Chondrocyte (in vitro differentiated cells): ENCODE results near the gene TNS4. TPM values are rescaled to one million over a fixed set of nuclear protein-coding genes. Genes with fewer than 3 reads are reported as not detected.

Source experiments
- DNase-seq: peaks from one replicate; pipeline ENCODE4 v3.0.0; 2021; ENCODE audit warnings: mixed read lengths, low spot score
- H3K27ac Mint-ChIP-seq: one replicate; pipeline ENCODE4 v1.8.0; 2021; ENCODE audit warnings: mild to moderate bottlenecking, moderate library complexity, mixed read lengths; ENCODE audit not compliant: unreplicated experiment
- H3K27me3 Mint-ChIP-seq: 2 replicates; pipeline ENCODE4 v1.8.0; 2021; ENCODE audit warnings: low read depth, mixed read lengths
- H3K36me3 Mint-ChIP-seq: 2 replicates; pipeline ENCODE4 v1.8.0; 2021; ENCODE audit warnings: low read depth, mixed read lengths
- H3K4me1 Mint-ChIP-seq: 2 replicates; pipeline ENCODE4 v1.8.0; 2021; ENCODE audit warnings: low read depth, mild to moderate bottlenecking, mixed read lengths
- H3K4me3 Mint-ChIP-seq: one replicate; pipeline ENCODE4 v1.8.0; 2021; ENCODE audit warnings: mild to moderate bottlenecking, moderate library complexity, mixed read lengths; ENCODE audit not compliant: unreplicated experiment
- H3K9me3 Mint-ChIP-seq: 2 replicates; pipeline ENCODE4 v1.8.0; 2021; ENCODE audit warnings: low read depth, mixed read lengths
- total RNA-seq: library from RNA; stranded (reverse); gene quantifications from 3 replicates; pipeline ENCODE4 v1.2.1, GENCODE V29; 2021
- TF ChIP-seq, protein P1 (sequence below): fragments of 200-600 bp; sonication (generic); IDR thresholded peaks from 2 replicates; pipeline ENCODE4 v1.5.0; 2021; ENCODE audit warnings: antibody characterized with exemption, mild to moderate bottlenecking, moderate library complexity

Gene TNS4
- total RNA-seq, 1 donor from 2014 or later = not detected

DNA sequence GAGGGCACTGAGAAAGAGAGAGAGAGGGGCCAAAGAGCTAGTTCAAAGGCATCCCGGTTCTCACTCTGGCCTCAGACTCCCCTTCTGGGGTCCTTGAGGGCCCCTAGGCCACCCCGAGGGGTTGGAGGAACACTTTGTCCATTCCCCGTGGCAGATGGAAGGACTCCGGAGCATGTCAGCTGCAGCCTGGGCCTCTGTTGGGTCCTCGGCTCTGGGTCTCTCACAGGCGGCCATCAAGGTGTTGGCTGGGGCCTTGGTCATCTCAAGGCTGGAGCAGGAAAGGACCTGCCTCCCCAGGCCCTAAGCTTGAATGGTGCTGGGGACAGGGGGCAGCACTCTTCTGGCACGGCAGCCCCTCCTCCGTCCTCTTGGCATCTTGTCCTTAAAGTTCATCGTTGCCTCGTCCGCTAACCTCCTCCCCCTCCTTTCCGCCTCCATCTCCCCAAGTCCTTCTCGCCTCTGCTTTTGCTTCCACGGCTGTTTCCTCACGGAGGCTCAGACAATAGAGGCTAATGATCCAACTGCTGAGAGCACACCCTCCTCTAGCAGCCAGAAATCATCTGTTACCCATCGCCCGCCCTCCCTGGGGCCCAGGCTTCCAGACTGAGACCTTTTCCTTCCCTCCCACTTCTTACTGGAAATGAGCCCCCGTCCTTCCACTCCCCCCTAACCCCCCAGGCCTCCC lies 40.6 kb upstream of the TNS4 start:
- Mint-ChIP-seq H3K27me3 (no peaks in the 10 kb centered on the region), H3K4me1 (peaks cover 55% of the 10 kb centered on the region), H3K9me3 (no peaks in the 10 kb centered on the region), H3K36me3 (no peaks in the 10 kb centered on the region), H3K27ac (peak overlapping the region; percentile 97), H3K4me3 (no peak overlapping the region)
- TF ChIP-seq, protein P1, sequence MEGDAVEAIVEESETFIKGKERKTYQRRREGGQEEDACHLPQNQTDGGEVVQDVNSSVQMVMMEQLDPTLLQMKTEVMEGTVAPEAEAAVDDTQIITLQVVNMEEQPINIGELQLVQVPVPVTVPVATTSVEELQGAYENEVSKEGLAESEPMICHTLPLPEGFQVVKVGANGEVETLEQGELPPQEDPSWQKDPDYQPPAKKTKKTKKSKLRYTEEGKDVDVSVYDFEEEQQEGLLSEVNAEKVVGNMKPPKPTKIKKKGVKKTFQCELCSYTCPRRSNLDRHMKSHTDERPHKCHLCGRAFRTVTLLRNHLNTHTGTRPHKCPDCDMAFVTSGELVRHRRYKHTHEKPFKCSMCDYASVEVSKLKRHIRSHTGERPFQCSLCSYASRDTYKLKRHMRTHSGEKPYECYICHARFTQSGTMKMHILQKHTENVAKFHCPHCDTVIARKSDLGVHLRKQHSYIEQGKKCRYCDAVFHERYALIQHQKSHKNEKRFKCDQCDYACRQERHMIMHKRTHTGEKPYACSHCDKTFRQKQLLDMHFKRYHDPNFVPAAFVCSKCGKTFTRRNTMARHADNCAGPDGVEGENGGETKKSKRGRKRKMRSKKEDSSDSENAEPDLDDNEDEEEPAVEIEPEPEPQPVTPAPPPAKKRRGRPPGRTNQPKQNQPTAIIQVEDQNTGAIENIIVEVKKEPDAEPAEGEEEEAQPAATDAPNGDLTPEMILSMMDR = no peak
- peak; percentile 55 for DNase-seq

DNA sequence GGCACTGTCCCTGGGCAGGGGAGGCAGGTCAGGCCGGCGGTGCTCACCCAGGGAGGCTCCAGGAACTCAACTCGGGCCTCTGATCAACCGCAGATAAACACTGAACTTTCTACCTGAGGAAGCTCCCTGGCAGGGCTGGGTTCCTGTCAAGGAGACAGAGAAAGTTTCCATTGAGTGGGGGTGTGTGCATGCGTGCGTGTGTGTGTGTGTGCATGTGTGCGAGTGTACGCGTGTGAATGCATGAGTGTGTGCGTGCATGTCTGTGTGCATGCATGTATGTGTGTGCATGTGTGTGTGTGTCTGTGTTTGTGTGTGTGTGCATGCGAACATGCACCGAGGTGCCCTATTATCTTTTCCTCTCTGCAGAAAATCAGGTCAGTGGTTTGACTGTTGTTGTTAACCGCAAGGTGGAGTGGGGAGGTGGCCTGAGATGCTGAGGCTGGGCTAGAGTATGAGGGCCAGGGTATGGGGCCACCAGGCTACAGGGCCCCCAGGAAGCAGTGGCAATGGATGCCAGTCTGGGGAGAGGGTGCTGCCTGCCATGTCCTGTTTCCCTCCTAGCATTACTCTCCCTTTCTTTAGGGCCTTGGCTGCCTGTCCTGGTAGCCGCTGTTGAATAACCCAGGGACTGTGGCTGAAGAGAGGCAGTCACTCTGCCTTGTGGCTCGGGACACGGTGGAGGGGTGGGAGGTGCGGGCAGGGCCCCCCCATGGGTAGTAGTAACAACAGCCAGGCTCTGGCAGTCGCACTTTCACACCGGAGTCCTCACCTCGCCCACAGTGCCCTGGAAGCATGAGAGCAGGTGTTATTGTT lies 39.8 kb upstream of the TNS4 start:
- no peaks in the 10 kb centered on the region for H3K9me3 Mint-ChIP-seq
- peak; percentile 48 for DNase-seq
- peak overlapping the region; percentile 34 for H3K27ac Mint-ChIP-seq
- H3K4me1 Mint-ChIP-seq = peaks cover 62% of the 10 kb centered on the region
- TF ChIP-seq, protein P1 = no peak
- no peaks in the 10 kb centered on the region for H3K36me3 Mint-ChIP-seq
- no peaks in the 10 kb centered on the region for H3K27me3 Mint-ChIP-seq
- no peak overlapping the region for H3K4me3 Mint-ChIP-seq

DNA sequence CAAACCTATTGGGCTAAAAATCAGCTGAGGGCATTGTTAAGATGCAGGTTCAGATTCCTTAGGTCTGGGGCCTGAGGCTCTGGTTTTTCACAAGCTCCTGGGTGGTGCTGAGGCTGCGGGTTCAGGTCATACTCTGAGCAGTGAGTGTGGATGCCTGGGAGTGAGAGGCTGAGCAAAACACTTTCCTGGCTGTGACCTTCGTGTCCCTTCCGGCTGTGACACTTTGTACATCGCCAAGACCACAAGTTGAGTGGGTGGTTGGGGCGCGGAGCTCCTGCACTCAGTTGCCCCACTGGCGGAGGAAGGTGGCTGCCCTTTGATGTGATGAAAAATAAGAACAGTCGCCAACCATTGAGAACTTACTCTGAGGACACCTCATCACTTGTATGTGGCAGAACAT lies 39.0 kb upstream of the TNS4 start:
- H3K27me3 Mint-ChIP-seq = no peaks in the 10 kb centered on the region
- H3K9me3 Mint-ChIP-seq = no peaks in the 10 kb centered on the region
- TF ChIP-seq, protein P1 = no peak
- DNase-seq = no peak
- no peaks in the 10 kb centered on the region for H3K36me3 Mint-ChIP-seq
- peak overlapping the region; percentile 51 for H3K27ac Mint-ChIP-seq
- peaks cover 70% of the 10 kb centered on the region for H3K4me1 Mint-ChIP-seq
- H3K4me3 Mint-ChIP-seq = no peak overlapping the region

DNA sequence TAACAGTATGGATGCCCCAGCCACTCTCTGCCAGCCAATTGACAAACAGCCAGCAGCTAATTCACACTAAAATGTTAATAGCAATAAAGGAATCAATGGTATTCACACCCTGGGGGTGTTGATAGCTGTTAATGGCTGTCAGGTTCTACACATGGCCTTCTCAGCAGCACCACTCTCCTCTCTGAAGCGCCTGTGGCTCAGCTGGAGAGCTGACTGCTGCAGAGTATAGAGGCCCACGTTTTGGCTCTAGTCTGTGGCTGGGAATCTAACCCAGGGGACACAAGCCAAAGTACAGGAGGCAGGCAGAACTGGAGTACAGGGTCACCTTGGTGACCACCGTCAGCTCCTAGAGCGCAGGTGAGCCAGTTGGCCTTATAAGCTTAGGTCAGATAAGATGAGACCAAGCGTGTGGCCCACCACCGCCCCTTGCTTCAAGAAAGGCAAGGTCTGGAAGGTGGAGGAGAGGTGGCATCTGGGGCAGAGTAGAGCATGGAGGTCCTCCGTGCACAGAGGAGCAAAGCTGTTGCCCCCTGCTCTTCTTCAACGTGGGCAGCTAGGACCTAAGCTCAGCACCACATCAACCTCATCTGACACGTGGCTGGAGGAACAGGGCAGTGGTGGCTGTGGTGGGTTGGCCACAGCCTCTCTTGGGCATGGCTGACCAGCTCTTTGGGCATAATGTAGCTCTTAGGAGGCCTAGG lies 38.4 kb upstream of the TNS4 start:
- Mint-ChIP-seq H3K4me3 (no peak overlapping the region), H3K4me1 (peaks cover 73% of the 10 kb centered on the region), H3K9me3 (no peaks in the 10 kb centered on the region), H3K27ac (peak overlapping the region; percentile 51), H3K27me3 (no peaks in the 10 kb centered on the region), H3K36me3 (no peaks in the 10 kb centered on the region)
- TF ChIP-seq, protein P1 = no peak
- peak; percentile 55 for DNase-seq
